ENCODE data around the gene LRSAM1.

LRSAM1 gene

GRCh38 chr9:127423934-127424675, 27.2 kb upstream of the LRSAM1 start, which contains the start of gene ZNF79:
TSS of gene ZNF79 (plus strand) at chr9:127424382. CDS start at chr9:127424788, 406 bp downstream.
- peak within 1 kb of the TSS; percentile 96 for H3K4me3 ChIP-seq (ENCODE audit: control insufficient read depth, low read depth, low read length)
- DNase-seq (ENCODE audit: low read depth): peak; percentile 57
- no peak for TF ChIP-seq CTCF (IDR thresholded peaks at IDR 0.05; ENCODE audit: control insufficient read depth, insufficient read depth, low read depth, low read length, missing control alignments)

GRCh38 chr9:127424676-127424999, 26.7 kb upstream of the LRSAM1 start:
- H3K4me3 ChIP-seq (ENCODE audit: control insufficient read depth, low read depth, low read length): peak overlapping the region; percentile 96
- DNase-seq (ENCODE audit: low read depth): no peak
- TF ChIP-seq CTCF (IDR thresholded peaks at IDR 0.05; ENCODE audit: control insufficient read depth, insufficient read depth, low read depth, low read length, missing control alignments): no peak

GRCh38 chr9:127426756-127427155, 24.6 kb upstream of the LRSAM1 start:
- TF ChIP-seq CTCF (IDR thresholded peaks at IDR 0.05; ENCODE audit: control insufficient read depth, insufficient read depth, low read depth, low read length, missing control alignments): no peak
- no peak for DNase-seq (ENCODE audit: low read depth)

GRCh38 chr9:127428348-127428747, 23.0 kb upstream of the LRSAM1 start:
- H3K4me3 ChIP-seq (ENCODE audit: control insufficient read depth, low read depth, low read length): no peak overlapping the region
- no peak for DNase-seq (ENCODE audit: low read depth)
- TF ChIP-seq CTCF (IDR thresholded peaks at IDR 0.05; ENCODE audit: control insufficient read depth, insufficient read depth, low read depth, low read length, missing control alignments): no peak

More at GRCh38 chr9:127426756-127427155, 24.6 kb upstream of the LRSAM1 start:
- no peak overlapping the region for H3K4me3 ChIP-seq (ENCODE audit: control insufficient read depth, low read depth, low read length)

GRCh38 chr9:127430415-127430814, 20.9 kb upstream of the LRSAM1 start:
- no peak overlapping the region for H3K4me3 ChIP-seq (ENCODE audit: control insufficient read depth, low read depth, low read length)
- no peak for TF ChIP-seq CTCF (IDR thresholded peaks at IDR 0.05; ENCODE audit: control insufficient read depth, insufficient read depth, low read depth, low read length, missing control alignments)
- DNase-seq (ENCODE audit: low read depth): no peak

GRCh38 chr9:127437497-127438264, 13.6 kb upstream of the LRSAM1 start:
- TF ChIP-seq CTCF (IDR thresholded peaks at IDR 0.05; ENCODE audit: control insufficient read depth, insufficient read depth, low read depth, low read length, missing control alignments): peak; percentile 4
- no peak overlapping the region for H3K4me3 ChIP-seq (ENCODE audit: control insufficient read depth, low read depth, low read length)
- DNase-seq (ENCODE audit: low read depth): no peak
